H9 (cell line): Measurements from ENCODE around the gene KAZN. TPM values are rescaled to one million over a fixed set of nuclear protein-coding genes. Genes with fewer than 3 reads are reported as not detected.

Experiments
- DNase-seq: peaks from one replicate; pipeline ENCODE4 v3.0.0-alpha.2; 2017
- H2AFZ ChIP-seq: one replicate; pipeline ENCODE4 v1.6.1; 2013; ENCODE audit warnings: mild to moderate bottlenecking, low read length, control low read depth, moderate library complexity
- H2AK5ac ChIP-seq: 2 replicates; pipeline ENCODE4 v1.6.1; 2013; ENCODE audit warnings: low read length, control low read depth, mixed read lengths; ENCODE audit not compliant: insufficient read length
- H2BK120ac ChIP-seq: one replicate; pipeline ENCODE4 v1.6.1; 2013; ENCODE audit warnings: low read depth, mild to moderate bottlenecking, low read length, control low read depth, inconsistent platforms; ENCODE audit not compliant: poor library complexity, severe bottlenecking
- H2BK12ac ChIP-seq: 2 replicates; pipeline ENCODE4 v1.6.1; 2013; ENCODE audit warnings: low read length, control low read depth, mixed read lengths, low read depth; ENCODE audit not compliant: insufficient read length
- H2BK15ac ChIP-seq: 2 replicates; pipeline ENCODE4 v1.6.1; 2013; ENCODE audit warnings: low read depth, low read length, control low read depth
- H2BK20ac ChIP-seq: one replicate; pipeline ENCODE4 v1.6.1; 2013; ENCODE audit warnings: low read depth, mild to moderate bottlenecking, low read length, control low read depth, inconsistent platforms; ENCODE audit not compliant: poor library complexity, severe bottlenecking
- H2BK5ac ChIP-seq: 2 replicates; pipeline ENCODE4 v1.6.1; 2013; ENCODE audit warnings: low read length, control low read depth, mixed read lengths; ENCODE audit not compliant: insufficient read length
- H3K14ac ChIP-seq: 2 replicates; pipeline ENCODE4 v1.6.1; 2013; ENCODE audit warnings: low read length, control low read depth; ENCODE audit not compliant: insufficient read depth
- H3K18ac ChIP-seq: 2 replicates; pipeline ENCODE4 v1.6.1; 2013; ENCODE audit warnings: low read depth, mild to moderate bottlenecking, mixed read lengths, low read length, control low read depth; ENCODE audit not compliant: insufficient read length
- H3K23ac ChIP-seq: 2 replicates; pipeline ENCODE4 v1.6.1; 2013; ENCODE audit warnings: low read length, control low read depth, mixed read lengths, low read depth; ENCODE audit not compliant: insufficient read length
- H3K23me2 ChIP-seq: 2 replicates; pipeline ENCODE4 v1.6.1; 2013; ENCODE audit warnings: low read depth, mild to moderate bottlenecking, mixed read lengths, low read length, control low read depth; ENCODE audit not compliant: insufficient read length, poor library complexity, severe bottlenecking
- H3K27ac ChIP-seq: 2 replicates; pipeline ENCODE4 v1.5.1; 2013; ENCODE audit warnings: low read length, control low read depth, mixed read lengths, low read depth; ENCODE audit not compliant: insufficient read length
- H3K27me3 ChIP-seq: 2 replicates; pipeline ENCODE4 v1.6.1; 2013; ENCODE audit warnings: low read length, control low read depth, inconsistent platforms; ENCODE audit not compliant: insufficient read depth
- H3K4ac ChIP-seq: 2 replicates; pipeline ENCODE4 v1.6.1; 2013; ENCODE audit warnings: low read depth, mild to moderate bottlenecking, control low read depth, inconsistent platforms, low read length, moderate library complexity
- H3K4me1 ChIP-seq: 2 replicates; pipeline ENCODE4 v1.6.1; 2013; ENCODE audit warnings: low read length, control low read depth, inconsistent platforms; ENCODE audit not compliant: insufficient read depth
- H3K4me2 ChIP-seq: 2 replicates; pipeline ENCODE4 v1.6.1; 2013; ENCODE audit warnings: low read length, control low read depth, mixed read lengths; ENCODE audit not compliant: insufficient read length, insufficient read depth
- H3K56ac ChIP-seq: 2 replicates; pipeline ENCODE4 v1.6.1; 2013; ENCODE audit warnings: low read depth, mild to moderate bottlenecking, mixed read lengths, low read length, control low read depth; ENCODE audit not compliant: insufficient read length
- H3K79me1 ChIP-seq: 2 replicates; pipeline ENCODE4 v1.6.1; 2013; ENCODE audit warnings: low read depth, mild to moderate bottlenecking, moderate library complexity, low read length, control low read depth, inconsistent platforms; ENCODE audit not compliant: insufficient read depth, poor library complexity, severe bottlenecking
- H3K79me2 ChIP-seq: 2 replicates; pipeline ENCODE4 v1.6.1; 2013; ENCODE audit warnings: low read length, control low read depth, inconsistent platforms; ENCODE audit not compliant: insufficient read depth
- H3K9ac ChIP-seq: 2 replicates; pipeline ENCODE4 v1.6.1; 2013; ENCODE audit warnings: low read length, control low read depth, mixed read lengths; ENCODE audit not compliant: insufficient read length; ENCODE audit errors: extremely low read depth
- H3K9me3 ChIP-seq: one replicate; pipeline ENCODE4 v1.6.1; 2013; ENCODE audit warnings: low read depth, low read length, inconsistent platforms; ENCODE audit not compliant: control insufficient read depth
- H3T11ph ChIP-seq: one replicate; pipeline ENCODE4 v1.6.1; 2013; ENCODE audit warnings: mild to moderate bottlenecking, low read length, control low read depth, inconsistent platforms
- H4K20me1 ChIP-seq: one replicate; pipeline ENCODE4 v1.6.1; 2013; ENCODE audit not compliant: control insufficient read depth, insufficient read length, insufficient read depth
- H4K5ac ChIP-seq: 2 replicates; pipeline ENCODE4 v1.6.1; 2013; ENCODE audit warnings: low read depth, mild to moderate bottlenecking, mixed read lengths, low read length, control low read depth; ENCODE audit not compliant: insufficient read length
- H4K8ac ChIP-seq: replicated peaks from 2 replicates; pipeline ENCODE4 v1.6.1; 2013; ENCODE audit warnings: low read length, control low read depth, mixed read lengths, low read depth; ENCODE audit not compliant: insufficient read length
- H4K91ac ChIP-seq: 2 replicates; pipeline ENCODE4 v1.6.1; 2013; ENCODE audit warnings: low read depth, mild to moderate bottlenecking, moderate library complexity, mixed read lengths, low read length, control low read depth; ENCODE audit not compliant: insufficient read length
- H3K27ac Mint-ChIP-seq, 3 experiments: 2 replicates in 2 of 3; 3 replicates in 1 of 3; pipeline ENCODE4 v1.8.0; 2020 to 2021; ENCODE audit warnings: mixed read lengths in 3 of 3, mild to moderate bottlenecking in 1 of 3, moderate library complexity in 1 of 3
- H3K27me3 Mint-ChIP-seq: 2 replicates; pipeline ENCODE4 v1.8.0; 2021; ENCODE audit warnings: low read depth, mild to moderate bottlenecking, moderate library complexity, mixed read lengths
- H3K36me3 Mint-ChIP-seq, 3 experiments: 2 replicates in 2 of 3; 3 replicates in 1 of 3; pipeline ENCODE4 v1.8.0; 2020 to 2021; ENCODE audit warnings: low read depth in 3 of 3, mixed read lengths in 3 of 3; ENCODE audit not compliant: insufficient read depth in 1 of 3
- H3K4me1 Mint-ChIP-seq, 2 experiments: 2 replicates each; pipeline ENCODE4 v1.8.0; 2020; ENCODE audit warnings: mixed read lengths in 2 of 2
- H3K4me3 Mint-ChIP-seq, 2 experiments: 2 replicates in 1 of 2; 3 replicates in 1 of 2; pipeline ENCODE4 v1.8.0; 2020 to 2021; ENCODE audit warnings: mild to moderate bottlenecking in 2 of 2, mixed read lengths in 2 of 2, moderate library complexity in 1 of 2
- H3K9me3 Mint-ChIP-seq, 2 experiments: 2 replicates in 1 of 2; 3 replicates in 1 of 2; pipeline ENCODE4 v1.8.0; 2020; ENCODE audit warnings: mild to moderate bottlenecking in 2 of 2, mixed read lengths in 2 of 2, moderate library complexity in 1 of 2
- WGBS: extraction: QIAGEN DNeasy Blood & Tissue Kit; methylation state at CpG from one replicate; pipeline ENCODE4 v1.1.7; 2013; ENCODE audit warnings: missing lambda C conversion rate, low lambda C conversion rate, mixed read lengths; ENCODE audit not compliant: insufficient read length; ENCODE audit errors: extremely low coverage; 5-methylcytosine and 5-hydroxymethylcytosine counted together
- total RNA-seq: library from RNA; stranded (reverse); gene quantifications from 2 replicates; pipeline ENCODE4 v1.2.1, GENCODE V29; 2021
- TF ChIP-seq, protein P1 (sequence below): fragments of 200-600 bp; sonication (generic); conservative IDR thresholded peaks from 3 replicates; pipeline ENCODE4 v1.8.0; 2021; ENCODE audit warnings: antibody characterized with exemption, mild to moderate bottlenecking

The KAZN gene
- total RNA-seq, 1 experiment from 2014 or later = 7.6 TPM

GRCh38 chr1:14912839-14913481 is 314.5 kb downstream of the KAZN start:
- Histone ChIP-seq H3K27ac (no peak overlapping the region), H2AK5ac (no peak overlapping the region), H3K4ac (no peak overlapping the region), H4K8ac (no peak overlapping the region), H2BK120ac (no peak overlapping the region), H2BK15ac (no peak overlapping the region), H2AFZ (no peak overlapping the region), H3K79me1 (no peaks in the 10 kb centered on the region), H2BK12ac (no peak overlapping the region), H3K23me2 (no peaks in the 10 kb centered on the region), H3T11ph (no peak overlapping the region), H4K5ac (no peak overlapping the region), H3K4me2 (no peak overlapping the region), H3K23ac (no peak overlapping the region), H3K9me3 (no peaks in the 10 kb centered on the region), H2BK20ac (no peak overlapping the region), H4K20me1 (no peaks in the 10 kb centered on the region), H3K14ac (no peak overlapping the region), H3K79me2 (no peaks in the 10 kb centered on the region), H3K27me3 (no peaks in the 10 kb centered on the region), H3K18ac (no peak overlapping the region), H2BK5ac (no peak overlapping the region), H3K56ac (no peak overlapping the region), H3K9ac (no peak overlapping the region), H4K91ac (no peak overlapping the region), H3K4me1 (peaks cover 3% of the 10 kb centered on the region; the same call in 1 of the 2 replicates)
- H3K4me3 Mint-ChIP-seq = no peak overlapping the region
- no CpG with 5 or more reads among the region's 12 CpGs for WGBS
- no peaks in the 10 kb centered on the region for H3K36me3 Mint-ChIP-seq
- no peak for DNase-seq
- no peaks in the 10 kb centered on the region for H3K9me3 Mint-ChIP-seq
- peaks cover 24% of the 10 kb centered on the region in 2 experiments for H3K4me1 Mint-ChIP-seq
- peak overlapping the region in 1 of 3 experiments; percentile 52; a peak in 1 of 7 replicates for H3K27ac Mint-ChIP-seq
- peaks cover 7% of the 10 kb centered on the region for H3K27me3 Mint-ChIP-seq
- TF ChIP-seq, protein P1, sequence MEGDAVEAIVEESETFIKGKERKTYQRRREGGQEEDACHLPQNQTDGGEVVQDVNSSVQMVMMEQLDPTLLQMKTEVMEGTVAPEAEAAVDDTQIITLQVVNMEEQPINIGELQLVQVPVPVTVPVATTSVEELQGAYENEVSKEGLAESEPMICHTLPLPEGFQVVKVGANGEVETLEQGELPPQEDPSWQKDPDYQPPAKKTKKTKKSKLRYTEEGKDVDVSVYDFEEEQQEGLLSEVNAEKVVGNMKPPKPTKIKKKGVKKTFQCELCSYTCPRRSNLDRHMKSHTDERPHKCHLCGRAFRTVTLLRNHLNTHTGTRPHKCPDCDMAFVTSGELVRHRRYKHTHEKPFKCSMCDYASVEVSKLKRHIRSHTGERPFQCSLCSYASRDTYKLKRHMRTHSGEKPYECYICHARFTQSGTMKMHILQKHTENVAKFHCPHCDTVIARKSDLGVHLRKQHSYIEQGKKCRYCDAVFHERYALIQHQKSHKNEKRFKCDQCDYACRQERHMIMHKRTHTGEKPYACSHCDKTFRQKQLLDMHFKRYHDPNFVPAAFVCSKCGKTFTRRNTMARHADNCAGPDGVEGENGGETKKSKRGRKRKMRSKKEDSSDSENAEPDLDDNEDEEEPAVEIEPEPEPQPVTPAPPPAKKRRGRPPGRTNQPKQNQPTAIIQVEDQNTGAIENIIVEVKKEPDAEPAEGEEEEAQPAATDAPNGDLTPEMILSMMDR = no peak
